Epithelial cell of esophagus (primary cell): ENCODE measurements around the gene IGSF5.
"Not testable (repeated sequence)": the region's sequence is repeated elsewhere in the genome, so short reads cannot be mapped to it uniquely, and the experiment has no call there.

Source experiments
- DNase-seq: peaks from one replicate; pipeline ENCODE4 v3.0.0; 2010; ENCODE audit warnings: low read depth
- H3K4me3 ChIP-seq: 2 replicates; pipeline ENCODE4 v1.5.1; 2011; ENCODE audit warnings: mild to moderate bottlenecking, low read length, control low read depth
- TF ChIP-seq, protein P1 (sequence below): IDR thresholded peaks from 2 replicates; pipeline ENCODE4 v1.5.1; 2011; ENCODE audit warnings: low read depth, mild to moderate bottlenecking, low read length, control low read depth, inconsistent platforms; ENCODE audit not compliant: insufficient read depth; ENCODE audit errors: missing control alignments

The IGSF5 gene

GRCh38 chr21:39738566-39738965 lies 6.4 kb upstream of the IGSF5 start:
- no peak for DNase-seq
- no peak overlapping the region for H3K4me3 ChIP-seq
- TF ChIP-seq, protein P1, sequence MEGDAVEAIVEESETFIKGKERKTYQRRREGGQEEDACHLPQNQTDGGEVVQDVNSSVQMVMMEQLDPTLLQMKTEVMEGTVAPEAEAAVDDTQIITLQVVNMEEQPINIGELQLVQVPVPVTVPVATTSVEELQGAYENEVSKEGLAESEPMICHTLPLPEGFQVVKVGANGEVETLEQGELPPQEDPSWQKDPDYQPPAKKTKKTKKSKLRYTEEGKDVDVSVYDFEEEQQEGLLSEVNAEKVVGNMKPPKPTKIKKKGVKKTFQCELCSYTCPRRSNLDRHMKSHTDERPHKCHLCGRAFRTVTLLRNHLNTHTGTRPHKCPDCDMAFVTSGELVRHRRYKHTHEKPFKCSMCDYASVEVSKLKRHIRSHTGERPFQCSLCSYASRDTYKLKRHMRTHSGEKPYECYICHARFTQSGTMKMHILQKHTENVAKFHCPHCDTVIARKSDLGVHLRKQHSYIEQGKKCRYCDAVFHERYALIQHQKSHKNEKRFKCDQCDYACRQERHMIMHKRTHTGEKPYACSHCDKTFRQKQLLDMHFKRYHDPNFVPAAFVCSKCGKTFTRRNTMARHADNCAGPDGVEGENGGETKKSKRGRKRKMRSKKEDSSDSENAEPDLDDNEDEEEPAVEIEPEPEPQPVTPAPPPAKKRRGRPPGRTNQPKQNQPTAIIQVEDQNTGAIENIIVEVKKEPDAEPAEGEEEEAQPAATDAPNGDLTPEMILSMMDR: no peak

DNA sequence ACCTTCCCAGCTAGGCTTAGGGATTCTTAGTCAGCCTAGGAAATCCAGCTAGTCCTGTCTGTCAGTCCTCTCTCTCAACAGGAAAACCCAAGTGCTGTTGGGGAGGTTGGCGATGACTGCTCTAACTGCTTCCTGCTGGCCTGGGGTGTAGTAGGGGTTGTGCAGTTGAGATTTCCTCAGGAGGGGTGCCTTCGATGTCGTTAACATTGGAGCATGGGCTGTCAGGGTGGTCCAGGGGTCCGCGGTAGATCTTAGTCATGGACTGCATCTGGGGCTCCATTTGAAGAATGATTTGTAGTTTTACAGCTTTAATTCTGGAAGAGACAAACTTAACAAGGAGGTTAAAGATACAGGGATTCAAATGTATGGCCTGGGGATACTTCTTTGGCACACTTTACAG lies 5.5 kb upstream of the IGSF5 start:
- not testable (repeated sequence) for DNase-seq, H3K4me3 ChIP-seq

GRCh38 chr21:39742561-39742960 lies 2.4 kb upstream of the IGSF5 start:
- not testable (repeated sequence) for H3K4me3 ChIP-seq
- DNase-seq: peak; percentile 23

DNA sequence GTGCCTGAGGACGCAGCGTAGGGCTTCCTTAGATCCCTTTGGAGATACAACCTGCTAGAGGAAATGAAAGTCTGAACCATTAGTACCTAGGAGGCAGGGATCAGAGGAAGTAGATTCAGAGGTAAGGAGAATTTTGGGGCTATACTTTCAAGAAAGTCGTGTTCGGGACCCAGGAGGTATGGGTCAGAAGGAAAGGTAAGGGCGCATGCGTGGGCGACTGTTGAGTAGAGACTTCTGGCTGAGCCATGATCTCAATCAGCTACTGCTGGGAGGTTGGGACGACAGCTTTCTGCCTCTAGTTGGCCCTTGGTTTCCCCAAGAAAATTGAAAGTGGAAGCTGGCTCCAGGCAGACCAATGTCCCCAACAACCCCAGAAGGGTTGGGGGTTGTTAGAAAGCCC lies 349 bp downstream of the IGSF5 start:
- not testable (repeated sequence) for H3K4me3 ChIP-seq, DNase-seq

DNA sequence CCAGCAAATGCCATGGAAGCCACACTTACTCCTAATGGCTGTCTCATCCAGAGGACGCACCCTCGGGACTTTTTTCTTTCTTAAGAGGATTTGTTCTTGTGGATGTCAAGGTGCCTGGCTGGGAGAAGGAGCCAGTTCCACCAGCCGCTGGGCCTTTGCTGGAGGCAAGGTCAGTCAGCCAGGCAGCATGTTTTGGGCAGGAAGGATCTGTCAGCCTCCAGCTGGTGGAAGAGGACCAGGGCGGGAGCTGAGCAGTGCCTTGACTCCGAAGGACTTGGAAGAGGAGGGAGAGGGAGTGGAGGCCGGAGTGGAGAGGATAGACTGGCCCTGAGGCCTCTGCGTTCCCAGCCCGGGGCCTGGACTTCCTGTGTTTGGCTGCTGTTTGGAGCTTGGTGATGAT lies 5.7 kb downstream of the IGSF5 start:
- no peak overlapping the region for H3K4me3 ChIP-seq
- no peak for DNase-seq
- TF ChIP-seq, protein P1: no peak

DNA sequence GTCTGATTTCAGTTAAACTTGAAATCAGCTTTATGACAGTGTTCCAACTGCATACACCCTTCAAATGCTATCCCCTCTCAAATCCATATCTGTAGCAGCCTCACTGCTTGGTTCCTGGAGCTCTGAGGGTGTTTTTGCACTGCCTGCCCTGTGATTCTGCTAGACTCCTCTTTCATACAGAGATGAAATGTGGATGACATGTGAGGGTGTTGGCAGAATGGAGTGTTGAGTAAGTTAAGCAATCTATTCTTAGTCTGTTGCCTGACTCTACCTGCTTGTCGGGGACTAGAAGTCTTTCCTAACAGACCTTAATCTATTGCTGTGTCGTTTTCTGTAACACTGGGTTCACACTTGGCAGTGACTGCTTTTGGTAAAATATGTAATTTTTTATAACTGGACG lies 9.8 kb downstream of the IGSF5 start:
- DNase-seq: no peak
- no peak overlapping the region for H3K4me3 ChIP-seq
- TF ChIP-seq, protein P1: no peak

DNA sequence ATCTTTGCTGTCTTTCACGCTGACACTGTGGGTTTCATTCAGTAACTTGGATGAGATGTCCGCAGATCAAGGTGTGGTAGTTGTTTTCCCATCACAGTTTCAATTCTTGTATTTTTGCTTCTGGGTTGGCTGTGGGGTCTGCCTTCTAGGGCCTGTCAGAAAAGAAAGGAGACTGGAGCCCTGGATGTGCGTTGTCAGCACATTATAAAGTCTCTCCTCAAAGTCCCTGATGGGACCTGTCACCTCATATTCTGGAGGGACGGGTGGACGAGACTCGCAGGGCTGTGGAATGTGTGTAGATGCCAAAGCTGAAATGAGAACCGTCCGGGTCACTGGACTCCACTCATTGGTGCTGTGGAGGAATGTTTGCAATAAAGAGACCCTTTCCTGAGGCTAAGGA lies 11.3 kb downstream of the IGSF5 start:
- no peak overlapping the region for H3K4me3 ChIP-seq
- DNase-seq: no peak
- TF ChIP-seq, protein P1: no peak

DNA sequence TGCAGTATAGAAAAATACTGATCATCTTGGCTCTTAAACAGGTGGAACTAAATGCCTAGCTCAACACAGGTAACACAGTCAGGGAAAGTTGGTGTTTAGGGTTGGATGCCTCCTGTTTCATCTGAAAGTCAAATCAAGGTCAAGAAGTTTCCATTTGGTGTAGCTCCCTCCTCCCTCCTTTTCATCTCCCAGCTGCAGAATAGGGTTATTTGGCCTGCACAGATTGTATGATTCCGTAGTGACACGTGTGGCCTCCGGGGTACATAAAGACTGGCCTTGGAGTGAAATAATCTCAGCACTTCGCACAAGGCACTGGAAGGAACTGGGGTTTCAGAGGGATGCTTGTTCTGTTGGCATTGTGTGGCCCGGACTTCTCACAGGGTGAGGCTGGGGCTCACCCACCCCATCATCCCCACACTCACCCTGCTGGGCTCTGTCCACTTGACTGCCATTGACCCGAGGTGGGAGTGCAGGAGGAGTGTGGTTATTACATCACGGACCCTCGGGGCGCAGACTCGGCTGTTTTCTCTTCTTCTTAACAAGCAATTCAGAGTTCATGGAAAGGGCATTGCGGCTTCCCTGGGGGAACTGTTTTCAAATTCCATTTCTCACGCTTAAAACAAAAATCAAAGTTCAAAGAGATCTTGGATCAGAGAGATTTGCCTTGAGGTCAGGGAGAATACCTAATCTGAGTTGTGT lies 18.4 kb downstream of the IGSF5 start:
- no peak overlapping the region for H3K4me3 ChIP-seq
- DNase-seq: no peak
- TF ChIP-seq, protein P1: no peak

DNA sequence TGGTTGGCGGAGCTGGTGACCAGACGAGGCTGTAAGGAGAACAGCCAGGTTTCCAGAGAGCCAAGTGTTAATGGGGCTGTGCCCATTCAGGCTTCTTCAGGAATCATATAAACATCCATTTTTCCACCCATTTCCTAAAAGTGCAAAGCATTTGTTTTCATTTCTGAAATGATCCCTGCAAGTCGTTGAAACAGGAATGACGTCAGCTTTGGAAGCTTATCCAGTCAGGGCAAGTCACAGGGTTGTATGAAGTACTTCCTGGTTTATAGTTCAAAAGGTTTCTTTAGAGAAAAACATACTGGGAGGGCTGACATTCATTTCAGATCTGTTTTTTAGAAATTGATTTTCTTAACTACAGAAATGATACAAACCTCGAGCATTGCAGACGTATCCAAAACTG lies 29.2 kb downstream of the IGSF5 start:
- DNase-seq: no peak
- TF ChIP-seq, protein P1: no peak
- no peak overlapping the region for H3K4me3 ChIP-seq
